WTC11 (cell line): ENCODE measurements around the gene PHF5A.

Experiments
- CREB1 ChIP-seq: sonication (generic); formaldehyde crosslinking; IDR thresholded peaks from 2 replicates; pipeline ENCODE4 v1.8.0; 2023; ENCODE audit warnings: mild to moderate bottlenecking, missing genetic modification reagents
- NR3C1 ChIP-seq: sonication (generic); formaldehyde crosslinking; conservative IDR thresholded peaks from 2 replicates; pipeline ENCODE4 v1.8.1; 2023; ENCODE audit warnings: low read depth, mild to moderate bottlenecking, missing genetic modification reagents
- SOX15 ChIP-seq: fragments of 250-450 bp; sonication (Bioruptor Pico); IDR thresholded peaks from 2 replicates; pipeline ENCODE4 v1.9.0; 2021; ENCODE audit warnings: mild to moderate bottlenecking
- TEAD4 ChIP-seq: sonication (generic); formaldehyde crosslinking; IDR thresholded peaks from 2 replicates; pipeline ENCODE4 v1.8.0; 2022; ENCODE audit warnings: mild to moderate bottlenecking, missing genetic modification reagents
- TP53 ChIP-seq: sonication (generic); formaldehyde crosslinking; IDR thresholded peaks from 2 replicates; pipeline ENCODE4 v1.8.1; 2023; ENCODE audit warnings: mild to moderate bottlenecking, missing genetic modification reagents
- TF ChIP-seq, protein P1 (sequence below): fragments of 200-600 bp; IDR thresholded peaks from 2 replicates; pipeline ENCODE4 v1.8.0; 2022; ENCODE audit warnings: antibody characterized with exemption
- TF ChIP-seq, protein P2 (sequence below): sonication (generic); formaldehyde crosslinking; IDR thresholded peaks from 2 replicates; pipeline ENCODE4 v1.8.0; 2022; ENCODE audit warnings: mild to moderate bottlenecking, missing genetic modification reagents
- TF ChIP-seq, protein P3 (sequence below): sonication (generic); formaldehyde crosslinking; IDR thresholded peaks from 2 replicates; pipeline ENCODE4 v1.8.1; 2023; ENCODE audit warnings: mild to moderate bottlenecking, moderate library complexity, missing genetic modification reagents
- TF ChIP-seq, protein P4 (sequence below): sonication (generic); formaldehyde crosslinking; IDR thresholded peaks from 2 replicates; pipeline ENCODE4 v1.8.1; 2022; ENCODE audit warnings: mild to moderate bottlenecking, missing genetic modification reagents, moderate library complexity, borderline replicate concordance
- TF ChIP-seq, protein P5 (sequence below): sonication (generic); formaldehyde crosslinking; IDR thresholded peaks from 2 replicates; pipeline ENCODE4 v1.8.1; 2023; ENCODE audit warnings: mild to moderate bottlenecking, missing genetic modification reagents

DNA sequence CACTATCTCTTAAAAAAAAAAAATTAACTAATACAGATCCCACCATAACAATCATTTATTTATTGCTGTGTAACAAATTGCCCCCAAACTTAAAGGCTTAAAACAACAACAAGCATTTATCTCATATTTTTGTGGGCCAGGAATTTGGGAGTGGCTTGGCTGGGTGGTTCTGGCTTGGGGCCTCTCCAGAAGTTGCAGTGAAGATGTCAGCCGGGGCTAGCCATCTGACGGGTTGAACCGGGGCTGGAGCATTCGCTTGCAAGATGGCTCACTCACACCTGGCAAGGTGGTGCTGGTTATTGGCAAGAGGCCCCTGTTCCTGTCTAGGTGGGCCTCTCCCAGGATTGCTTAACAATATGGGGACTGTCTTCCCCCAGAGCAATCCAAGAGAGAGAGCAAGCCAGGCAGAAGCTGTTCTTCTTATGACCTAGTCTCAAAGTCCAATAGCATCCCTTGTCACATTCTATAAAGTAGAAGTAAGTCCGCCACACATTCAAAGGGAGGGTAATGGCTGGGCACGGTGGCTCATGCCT lies 29.9 kb upstream of the PHF5A start:
- TF ChIP-seq NR3C1 (CRISPR knock-in tag) (no peak), TP53 (CRISPR knock-in tag) (no peak), CREB1 (CRISPR knock-in tag) (no peak), TEAD4 (CRISPR knock-in tag) (no peak), SOX15 (CRISPR knock-in tag) (no peak)
- TF ChIP-seq, protein P1, sequence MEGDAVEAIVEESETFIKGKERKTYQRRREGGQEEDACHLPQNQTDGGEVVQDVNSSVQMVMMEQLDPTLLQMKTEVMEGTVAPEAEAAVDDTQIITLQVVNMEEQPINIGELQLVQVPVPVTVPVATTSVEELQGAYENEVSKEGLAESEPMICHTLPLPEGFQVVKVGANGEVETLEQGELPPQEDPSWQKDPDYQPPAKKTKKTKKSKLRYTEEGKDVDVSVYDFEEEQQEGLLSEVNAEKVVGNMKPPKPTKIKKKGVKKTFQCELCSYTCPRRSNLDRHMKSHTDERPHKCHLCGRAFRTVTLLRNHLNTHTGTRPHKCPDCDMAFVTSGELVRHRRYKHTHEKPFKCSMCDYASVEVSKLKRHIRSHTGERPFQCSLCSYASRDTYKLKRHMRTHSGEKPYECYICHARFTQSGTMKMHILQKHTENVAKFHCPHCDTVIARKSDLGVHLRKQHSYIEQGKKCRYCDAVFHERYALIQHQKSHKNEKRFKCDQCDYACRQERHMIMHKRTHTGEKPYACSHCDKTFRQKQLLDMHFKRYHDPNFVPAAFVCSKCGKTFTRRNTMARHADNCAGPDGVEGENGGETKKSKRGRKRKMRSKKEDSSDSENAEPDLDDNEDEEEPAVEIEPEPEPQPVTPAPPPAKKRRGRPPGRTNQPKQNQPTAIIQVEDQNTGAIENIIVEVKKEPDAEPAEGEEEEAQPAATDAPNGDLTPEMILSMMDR = no peak
- TF ChIP-seq, protein P2, sequence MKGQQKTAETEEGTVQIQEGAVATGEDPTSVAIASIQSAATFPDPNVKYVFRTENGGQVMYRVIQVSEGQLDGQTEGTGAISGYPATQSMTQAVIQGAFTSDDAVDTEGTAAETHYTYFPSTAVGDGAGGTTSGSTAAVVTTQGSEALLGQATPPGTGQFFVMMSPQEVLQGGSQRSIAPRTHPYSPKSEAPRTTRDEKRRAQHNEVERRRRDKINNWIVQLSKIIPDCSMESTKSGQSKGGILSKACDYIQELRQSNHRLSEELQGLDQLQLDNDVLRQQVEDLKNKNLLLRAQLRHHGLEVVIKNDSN = no peak
- TF ChIP-seq, protein P3, sequence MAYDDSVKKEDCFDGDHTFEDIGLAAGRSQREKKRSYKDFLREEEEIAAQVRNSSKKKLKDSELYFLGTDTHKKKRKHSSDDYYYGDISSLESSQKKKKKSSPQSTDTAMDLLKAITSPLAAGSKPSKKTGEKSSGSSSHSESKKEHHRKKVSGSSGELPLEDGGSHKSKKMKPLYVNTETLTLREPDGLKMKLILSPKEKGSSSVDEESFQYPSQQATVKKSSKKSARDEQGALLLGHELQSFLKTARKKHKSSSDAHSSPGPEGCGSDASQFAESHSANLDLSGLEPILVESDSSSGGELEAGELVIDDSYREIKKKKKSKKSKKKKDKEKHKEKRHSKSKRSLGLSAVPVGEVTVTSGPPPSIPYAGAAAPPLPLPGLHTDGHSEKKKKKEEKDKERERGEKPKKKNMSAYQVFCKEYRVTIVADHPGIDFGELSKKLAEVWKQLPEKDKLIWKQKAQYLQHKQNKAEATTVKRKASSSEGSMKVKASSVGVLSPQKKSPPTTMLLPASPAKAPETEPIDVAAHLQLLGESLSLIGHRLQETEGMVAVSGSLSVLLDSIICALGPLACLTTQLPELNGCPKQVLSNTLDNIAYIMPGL (CRISPR knock-in tag) = no peak
- TF ChIP-seq, protein P4, sequence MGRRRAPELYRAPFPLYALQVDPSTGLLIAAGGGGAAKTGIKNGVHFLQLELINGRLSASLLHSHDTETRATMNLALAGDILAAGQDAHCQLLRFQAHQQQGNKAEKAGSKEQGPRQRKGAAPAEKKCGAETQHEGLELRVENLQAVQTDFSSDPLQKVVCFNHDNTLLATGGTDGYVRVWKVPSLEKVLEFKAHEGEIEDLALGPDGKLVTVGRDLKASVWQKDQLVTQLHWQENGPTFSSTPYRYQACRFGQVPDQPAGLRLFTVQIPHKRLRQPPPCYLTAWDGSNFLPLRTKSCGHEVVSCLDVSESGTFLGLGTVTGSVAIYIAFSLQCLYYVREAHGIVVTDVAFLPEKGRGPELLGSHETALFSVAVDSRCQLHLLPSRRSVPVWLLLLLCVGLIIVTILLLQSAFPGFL = no peak
- TF ChIP-seq, protein P5, sequence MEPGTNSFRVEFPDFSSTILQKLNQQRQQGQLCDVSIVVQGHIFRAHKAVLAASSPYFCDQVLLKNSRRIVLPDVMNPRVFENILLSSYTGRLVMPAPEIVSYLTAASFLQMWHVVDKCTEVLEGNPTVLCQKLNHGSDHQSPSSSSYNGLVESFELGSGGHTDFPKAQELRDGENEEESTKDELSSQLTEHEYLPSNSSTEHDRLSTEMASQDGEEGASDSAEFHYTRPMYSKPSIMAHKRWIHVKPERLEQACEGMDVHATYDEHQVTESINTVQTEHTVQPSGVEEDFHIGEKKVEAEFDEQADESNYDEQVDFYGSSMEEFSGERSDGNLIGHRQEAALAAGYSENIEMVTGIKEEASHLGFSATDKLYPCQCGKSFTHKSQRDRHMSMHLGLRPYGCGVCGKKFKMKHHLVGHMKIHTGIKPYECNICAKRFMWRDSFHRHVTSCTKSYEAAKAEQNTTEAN (CRISPR knock-in tag) = no peak
